ENCODE results near the gene KCNJ6. TPM values are rescaled to one million over a fixed set of nuclear protein-coding genes. Genes with fewer than 3 reads are reported as not detected.

The KCNJ6 gene
- total and polyA plus RNA-seq, 5 donors from 2014 or later, result not detected

- Histone ChIP-seq H3K4me1 (ENCODE audit: control insufficient read depth, insufficient read depth, low read length, poor library complexity, severe bottlenecking) (no peaks in the 10 kb centered on the region), H3K4me3 (ENCODE audit: low read depth, low read length) (no peak overlapping the region), H3K27ac (ENCODE audit: insufficient read depth, low read length, poor library complexity, severe bottlenecking) (no peak overlapping the region), H3K27me3 (ENCODE audit: control insufficient read depth, insufficient read depth, low read length) (no peaks in the 10 kb centered on the region), H3K9me3 (ENCODE audit: control insufficient read depth in 2 of 2, low read length in 2 of 2) (no peaks in the 10 kb centered on the region), H3K36me3 (ENCODE audit: control insufficient read depth, insufficient read depth, low read length) (no peaks in the 10 kb centered on the region)
- DNase-seq (no peak), ATAC-seq (ENCODE audit: low read depth in 2 of 2) (no peak)
- no peak overlapping the region for H3K4me3 Mint-ChIP-seq
- no peak overlapping the region for H3K27ac Mint-ChIP-seq
- no peaks in the 10 kb centered on the region for H3K4me1 Mint-ChIP-seq
- H3K9me3 Mint-ChIP-seq, result no peaks in the 10 kb centered on the region
- no peaks in the 10 kb centered on the region for H3K36me3 Mint-ChIP-seq
- H3K27me3 Mint-ChIP-seq, result peaks cover 17% of the 10 kb centered on the region
Observed at GRCh38 chr21:37828556-37828955, 87.7 kb downstream of the KCNJ6 start.

DNA sequence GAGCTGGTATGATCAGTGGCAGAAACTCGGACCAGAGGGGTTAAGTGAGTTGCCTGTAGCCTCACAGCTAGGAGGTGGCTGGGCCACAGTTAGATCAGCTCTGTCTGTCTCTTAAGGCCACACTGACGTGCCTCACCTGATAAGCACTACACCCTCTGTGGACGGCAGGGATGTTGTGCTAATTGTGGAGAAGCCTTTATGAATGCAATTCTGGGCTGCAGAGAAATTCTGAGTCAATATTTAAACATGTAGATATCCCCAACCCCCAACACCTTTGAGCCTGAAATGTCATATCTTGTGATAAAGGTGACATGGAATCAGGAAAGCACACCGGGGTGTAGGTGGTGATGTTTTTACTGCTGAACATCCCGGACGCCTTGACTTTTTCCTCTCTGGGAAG, 88.3 kb downstream of the KCNJ6 start:
- Histone ChIP-seq H3K4me1 (ENCODE audit: control insufficient read depth, insufficient read depth, low read length, poor library complexity, severe bottlenecking) (no peaks in the 10 kb centered on the region), H3K4me3 (ENCODE audit: low read depth, low read length) (no peak overlapping the region), H3K36me3 (ENCODE audit: control insufficient read depth, insufficient read depth, low read length) (no peaks in the 10 kb centered on the region), H3K27ac (ENCODE audit: insufficient read depth, low read length, poor library complexity, severe bottlenecking) (no peak overlapping the region), H3K9me3 (ENCODE audit: control insufficient read depth in 2 of 2, low read length in 2 of 2) (no peaks in the 10 kb centered on the region), H3K27me3 (ENCODE audit: control insufficient read depth, insufficient read depth, low read length) (no peaks in the 10 kb centered on the region)
- Mint-ChIP-seq H3K36me3 (no peaks in the 10 kb centered on the region), H3K4me3 (no peak overlapping the region), H3K27ac (no peak overlapping the region), H3K27me3 (peaks cover 19% of the 10 kb centered on the region), H3K9me3 (no peaks in the 10 kb centered on the region), H3K4me1 (no peaks in the 10 kb centered on the region)
- DNase-seq, result no peak
- ATAC-seq (ENCODE audit: low read depth in 2 of 2), result no peak

GRCh38 chr21:37821786-37822450, 94.3 kb downstream of the KCNJ6 start:
- no peaks in the 10 kb centered on the region for H3K36me3 Mint-ChIP-seq
- no peak for ATAC-seq (ENCODE audit: low read depth in 2 of 2)

GRCh38 chr21:37821092-37821491, 95.2 kb downstream of the KCNJ6 start:
- Mint-ChIP-seq H3K27ac (no peak overlapping the region), H3K9me3 (peaks cover 0 to 1% (median 0%) of the 10 kb centered on the region in 7 donors), H3K36me3 (no peaks in the 10 kb centered on the region), H3K4me1 (no peaks in the 10 kb centered on the region), H3K4me3 (no peak overlapping the region), H3K27me3 (peaks cover 15% of the 10 kb centered on the region)
- DNase-seq, result no peak
- Histone ChIP-seq H3K27ac (ENCODE audit: insufficient read depth, low read length, poor library complexity, severe bottlenecking) (no peak overlapping the region), H3K4me3 (ENCODE audit: low read depth, low read length) (no peak overlapping the region), H3K27me3 (ENCODE audit: control insufficient read depth, insufficient read depth, low read length) (no peaks in the 10 kb centered on the region), H3K4me1 (ENCODE audit: control insufficient read depth, insufficient read depth, low read length, poor library complexity, severe bottlenecking) (no peaks in the 10 kb centered on the region), H3K36me3 (ENCODE audit: control insufficient read depth, insufficient read depth, low read length) (no peaks in the 10 kb centered on the region), H3K9me3 (ENCODE audit: control insufficient read depth in 2 of 2, low read length in 2 of 2) (no peaks in the 10 kb centered on the region)
- ATAC-seq (ENCODE audit: low read depth in 2 of 2), result no peak

More at GRCh38 chr21:37821786-37822450, 94.3 kb downstream of the KCNJ6 start:
- no peaks in the 10 kb centered on the region for H3K4me1 ChIP-seq (ENCODE audit: control insufficient read depth, insufficient read depth, low read length, poor library complexity, severe bottlenecking)
- Mint-ChIP-seq H3K27me3 (peaks cover 15% of the 10 kb centered on the region), H3K4me1 (no peaks in the 10 kb centered on the region), H3K4me3 (peak overlapping the region in 1 of 4 donors; percentile 73), H3K9me3 (peaks cover 0 to 1% (median 0%) of the 10 kb centered on the region in 7 donors), H3K27ac (no peak overlapping the region)
- H3K4me3 ChIP-seq (ENCODE audit: low read depth, low read length), result no peak overlapping the region
- no peaks in the 10 kb centered on the region for H3K9me3 ChIP-seq (ENCODE audit: control insufficient read depth in 2 of 2, low read length in 2 of 2)
- no peak for DNase-seq
- no peaks in the 10 kb centered on the region for H3K27me3 ChIP-seq (ENCODE audit: control insufficient read depth, insufficient read depth, low read length)
- no peaks in the 10 kb centered on the region for H3K36me3 ChIP-seq (ENCODE audit: control insufficient read depth, insufficient read depth, low read length)
- no peak overlapping the region for H3K27ac ChIP-seq (ENCODE audit: insufficient read depth, low read length, poor library complexity, severe bottlenecking)

DNA sequence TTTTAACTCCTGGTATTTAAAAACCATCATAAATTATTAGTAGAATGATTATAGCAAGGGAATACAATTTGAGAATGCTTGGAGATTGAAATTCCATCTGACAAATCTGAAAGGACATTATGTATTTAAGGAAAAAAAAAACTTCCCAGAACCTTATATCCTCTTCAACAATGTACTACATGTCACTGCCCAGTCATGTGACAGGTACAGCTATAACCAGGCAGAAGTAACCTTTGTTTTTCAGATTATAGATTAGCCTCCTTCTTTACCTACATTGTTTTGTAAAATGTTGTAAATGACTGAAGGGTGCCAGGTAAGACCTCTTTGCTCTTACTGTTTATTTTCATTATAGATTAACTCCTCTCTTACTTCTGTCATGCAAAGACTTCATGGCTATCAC, 96.9 kb downstream of the KCNJ6 start:
- ATAC-seq (ENCODE audit: low read depth in 2 of 2) (no peak), DNase-seq (no peak)
- Histone ChIP-seq H3K27ac (ENCODE audit: insufficient read depth, low read length, poor library complexity, severe bottlenecking) (no peak overlapping the region), H3K9me3 (ENCODE audit: control insufficient read depth in 2 of 2, low read length in 2 of 2) (no peaks in the 10 kb centered on the region), H3K4me1 (ENCODE audit: control insufficient read depth, insufficient read depth, low read length, poor library complexity, severe bottlenecking) (no peaks in the 10 kb centered on the region), H3K36me3 (ENCODE audit: control insufficient read depth, insufficient read depth, low read length) (no peaks in the 10 kb centered on the region), H3K27me3 (ENCODE audit: control insufficient read depth, insufficient read depth, low read length) (no peaks in the 10 kb centered on the region), H3K4me3 (ENCODE audit: low read depth, low read length) (no peak overlapping the region)
- H3K9me3 Mint-ChIP-seq, result peaks cover 0 to 2% (median 0%) of the 10 kb centered on the region in 7 donors
- no peak overlapping the region for H3K27ac Mint-ChIP-seq
- H3K36me3 Mint-ChIP-seq, result no peaks in the 10 kb centered on the region
- no peak overlapping the region for H3K4me3 Mint-ChIP-seq
- peaks cover 16% of the 10 kb centered on the region for H3K27me3 Mint-ChIP-seq
- H3K4me1 Mint-ChIP-seq, result no peaks in the 10 kb centered on the region

GRCh38 chr21:37817242-37817641, 99.0 kb downstream of the KCNJ6 start:
- H3K36me3 Mint-ChIP-seq, result no peaks in the 10 kb centered on the region
- no peak overlapping the region for H3K4me3 Mint-ChIP-seq
- peaks cover 0 to 7% (median 1%) of the 10 kb centered on the region in 7 donors for H3K9me3 Mint-ChIP-seq
- H3K9me3 ChIP-seq (ENCODE audit: control insufficient read depth in 2 of 2, low read length in 2 of 2), result peaks cover 1 to 2% of the 10 kb centered on the region in 2 experiments
- H3K27me3 Mint-ChIP-seq, result peaks cover 10% of the 10 kb centered on the region
- H3K27me3 ChIP-seq (ENCODE audit: control insufficient read depth, insufficient read depth, low read length), result no peaks in the 10 kb centered on the region
- no peaks in the 10 kb centered on the region for H3K4me1 Mint-ChIP-seq
- ATAC-seq (ENCODE audit: low read depth in 2 of 2) (no peak), DNase-seq (no peak)
- no peaks in the 10 kb centered on the region for H3K36me3 ChIP-seq (ENCODE audit: control insufficient read depth, insufficient read depth, low read length)
- H3K27ac ChIP-seq (ENCODE audit: insufficient read depth, low read length, poor library complexity, severe bottlenecking), result no peak overlapping the region
- H3K4me3 ChIP-seq (ENCODE audit: low read depth, low read length), result no peak overlapping the region
- H3K27ac Mint-ChIP-seq, result no peak overlapping the region
- no peaks in the 10 kb centered on the region for H3K4me1 ChIP-seq (ENCODE audit: control insufficient read depth, insufficient read depth, low read length, poor library complexity, severe bottlenecking)

GRCh38 chr21:37815893-37816292, 100.4 kb downstream of the KCNJ6 start:
- Mint-ChIP-seq H3K27ac (no peak overlapping the region), H3K36me3 (no peaks in the 10 kb centered on the region), H3K4me3 (no peak overlapping the region), H3K9me3 (peaks cover 0 to 10% (median 2%) of the 10 kb centered on the region in 7 donors), H3K27me3 (peaks cover 7% of the 10 kb centered on the region), H3K4me1 (no peaks in the 10 kb centered on the region)
- Histone ChIP-seq H3K36me3 (ENCODE audit: control insufficient read depth, insufficient read depth, low read length) (no peaks in the 10 kb centered on the region), H3K27me3 (ENCODE audit: control insufficient read depth, insufficient read depth, low read length) (no peaks in the 10 kb centered on the region), H3K4me3 (ENCODE audit: low read depth, low read length) (no peak overlapping the region), H3K27ac (ENCODE audit: insufficient read depth, low read length, poor library complexity, severe bottlenecking) (no peak overlapping the region), H3K4me1 (ENCODE audit: control insufficient read depth, insufficient read depth, low read length, poor library complexity, severe bottlenecking) (no peaks in the 10 kb centered on the region), H3K9me3 (ENCODE audit: control insufficient read depth in 2 of 2, low read length in 2 of 2) (peaks cover 5 to 8% of the 10 kb centered on the region in 2 experiments)
- ATAC-seq (ENCODE audit: low read depth in 2 of 2) (no peak), DNase-seq (no peak)

- Histone ChIP-seq H3K4me3 (ENCODE audit: low read depth, low read length) (no peak overlapping the region), H3K27ac (ENCODE audit: insufficient read depth, low read length, poor library complexity, severe bottlenecking) (no peak overlapping the region), H3K9me3 (ENCODE audit: control insufficient read depth in 2 of 2, low read length in 2 of 2) (peaks cover 5 to 8% of the 10 kb centered on the region in 2 experiments), H3K27me3 (ENCODE audit: control insufficient read depth, insufficient read depth, low read length) (no peaks in the 10 kb centered on the region), H3K36me3 (ENCODE audit: control insufficient read depth, insufficient read depth, low read length) (no peaks in the 10 kb centered on the region), H3K4me1 (ENCODE audit: control insufficient read depth, insufficient read depth, low read length, poor library complexity, severe bottlenecking) (no peaks in the 10 kb centered on the region)
- peaks cover 6% of the 10 kb centered on the region for H3K27me3 Mint-ChIP-seq
- H3K9me3 Mint-ChIP-seq, result peaks cover 0 to 10% (median 2%) of the 10 kb centered on the region in 7 donors
- H3K4me1 Mint-ChIP-seq, result no peaks in the 10 kb centered on the region
- ATAC-seq (ENCODE audit: low read depth in 2 of 2), result no peak
- no peak overlapping the region for H3K27ac Mint-ChIP-seq
- no peak overlapping the region for H3K4me3 Mint-ChIP-seq
- H3K36me3 Mint-ChIP-seq, result no peaks in the 10 kb centered on the region
- no peak for DNase-seq
Observed at GRCh38 chr21:37811711-37812110, 104.5 kb downstream of the KCNJ6 start.

Data from CD4-positive, CD25-positive, alpha-beta regulatory T cell (primary cell).